Raji (cell line): ENCODE measurements around the gene AGAP1.

ENCODE experiments used
- POLR2A ChIP-seq: IDR thresholded peaks from 2 replicates; pipeline ENCODE4 v1.6.1; 2011; ENCODE audit warnings: low read depth, low read length, control low read depth; ENCODE audit not compliant: insufficient read depth

AGAP1 gene

GRCh38 chr2:236088368-236089057 is 594.7 kb downstream of the AGAP1 start:
- TF ChIP-seq POLR2A: no peak

- no peak for TF ChIP-seq POLR2A
These were observed 595.6 kb downstream of the AGAP1 start for GRCh38 chr2:236089271-236090026.

- no peak for TF ChIP-seq POLR2A
These were observed 596.2 kb downstream of the AGAP1 start for GRCh38 chr2:236090027-236090382.

GRCh38 chr2:236092714-236093113 is 598.9 kb downstream of the AGAP1 start:
- no peak for TF ChIP-seq POLR2A

GRCh38 chr2:236093134-236093533 is 599.3 kb downstream of the AGAP1 start:
- no peak for TF ChIP-seq POLR2A

GRCh38 chr2:236095504-236095903 is 601.7 kb downstream of the AGAP1 start:
- no peak for TF ChIP-seq POLR2A

GRCh38 chr2:236101311-236101950 is 607.6 kb downstream of the AGAP1 start:
- no peak for TF ChIP-seq POLR2A

- no peak for TF ChIP-seq POLR2A
These were observed 609.1 kb downstream of the AGAP1 start for GRCh38 chr2:236102971-236103370.

GRCh38 chr2:236103981-236104380 is 610.1 kb downstream of the AGAP1 start:
- TF ChIP-seq POLR2A: no peak

GRCh38 chr2:236105955-236106607 is 612.2 kb downstream of the AGAP1 start:
- TF ChIP-seq POLR2A: no peak

GRCh38 chr2:236106761-236107160 is 612.9 kb downstream of the AGAP1 start:
- TF ChIP-seq POLR2A: no peak

- no peak for TF ChIP-seq POLR2A
These were observed 613.7 kb downstream of the AGAP1 start for GRCh38 chr2:236107536-236107935.

GRCh38 chr2:236107942-236108625 is 614.2 kb downstream of the AGAP1 start:
- TF ChIP-seq POLR2A: no peak

GRCh38 chr2:236109061-236109460 is 615.2 kb downstream of the AGAP1 start:
- TF ChIP-seq POLR2A: no peak

GRCh38 chr2:236109473-236109872 is 615.6 kb downstream of the AGAP1 start:
- TF ChIP-seq POLR2A: no peak
